ENCODE results near the gene KCNJ3.

KCNJ3 gene

GRCh38 chr2:154901063-154901462 is 202.6 kb downstream of the KCNJ3 start:
- no peaks in the 10 kb centered on the region for H3K27me3 ChIP-seq (ENCODE audit: control insufficient read depth, insufficient read depth, low read length)
- H3K27ac ChIP-seq (ENCODE audit: low read depth, low read length), result no peak overlapping the region
- no peak overlapping the region for H3K9ac ChIP-seq (ENCODE audit: low read depth, low read length)
- no peaks in the 10 kb centered on the region for H3K4me1 ChIP-seq (ENCODE audit: control insufficient read depth, insufficient read depth, low read length)
- H3K4me3 ChIP-seq (ENCODE audit: low read depth, low read length), result no peak overlapping the region
- no peaks in the 10 kb centered on the region for H3K36me3 ChIP-seq (ENCODE audit: control insufficient read depth, insufficient read depth, low read length)
- no peaks in the 10 kb centered on the region for H3K9me3 ChIP-seq (ENCODE audit: control insufficient read depth, insufficient read depth, low read length)

Measured in HUES48 (cell line).